H9 (cell line): ENCODE measurements around the gene POLN. TPM values are rescaled to one million over a fixed set of nuclear protein-coding genes. Genes with fewer than 3 reads are reported as not detected.

Experiments used
- DNase-seq: peaks from one replicate; pipeline ENCODE4 v3.0.0-alpha.2; 2017
- H2AFZ ChIP-seq: one replicate; pipeline ENCODE4 v1.6.1; 2013; ENCODE audit warnings: mild to moderate bottlenecking, low read length, control low read depth, moderate library complexity
- H2AK5ac ChIP-seq: 2 replicates; pipeline ENCODE4 v1.6.1; 2013; ENCODE audit warnings: low read length, control low read depth, mixed read lengths; ENCODE audit not compliant: insufficient read length
- H2BK120ac ChIP-seq: one replicate; pipeline ENCODE4 v1.6.1; 2013; ENCODE audit warnings: low read depth, mild to moderate bottlenecking, low read length, control low read depth, inconsistent platforms; ENCODE audit not compliant: poor library complexity, severe bottlenecking
- H2BK12ac ChIP-seq: 2 replicates; pipeline ENCODE4 v1.6.1; 2013; ENCODE audit warnings: low read length, control low read depth, mixed read lengths, low read depth; ENCODE audit not compliant: insufficient read length
- H2BK15ac ChIP-seq: 2 replicates; pipeline ENCODE4 v1.6.1; 2013; ENCODE audit warnings: low read depth, low read length, control low read depth
- H2BK20ac ChIP-seq: one replicate; pipeline ENCODE4 v1.6.1; 2013; ENCODE audit warnings: low read depth, mild to moderate bottlenecking, low read length, control low read depth, inconsistent platforms; ENCODE audit not compliant: poor library complexity, severe bottlenecking
- H2BK5ac ChIP-seq: 2 replicates; pipeline ENCODE4 v1.6.1; 2013; ENCODE audit warnings: low read length, control low read depth, mixed read lengths; ENCODE audit not compliant: insufficient read length
- H3K14ac ChIP-seq: 2 replicates; pipeline ENCODE4 v1.6.1; 2013; ENCODE audit warnings: low read length, control low read depth; ENCODE audit not compliant: insufficient read depth
- H3K18ac ChIP-seq: 2 replicates; pipeline ENCODE4 v1.6.1; 2013; ENCODE audit warnings: low read depth, mild to moderate bottlenecking, mixed read lengths, low read length, control low read depth; ENCODE audit not compliant: insufficient read length
- H3K23ac ChIP-seq: 2 replicates; pipeline ENCODE4 v1.6.1; 2013; ENCODE audit warnings: low read length, control low read depth, mixed read lengths, low read depth; ENCODE audit not compliant: insufficient read length
- H3K23me2 ChIP-seq: 2 replicates; pipeline ENCODE4 v1.6.1; 2013; ENCODE audit warnings: low read depth, mild to moderate bottlenecking, mixed read lengths, low read length, control low read depth; ENCODE audit not compliant: insufficient read length, poor library complexity, severe bottlenecking
- H3K27ac ChIP-seq: 2 replicates; pipeline ENCODE4 v1.5.1; 2013; ENCODE audit warnings: low read length, control low read depth, mixed read lengths, low read depth; ENCODE audit not compliant: insufficient read length
- H3K27me3 ChIP-seq: 2 replicates; pipeline ENCODE4 v1.6.1; 2013; ENCODE audit warnings: low read length, control low read depth, inconsistent platforms; ENCODE audit not compliant: insufficient read depth
- H3K4ac ChIP-seq: 2 replicates; pipeline ENCODE4 v1.6.1; 2013; ENCODE audit warnings: low read depth, mild to moderate bottlenecking, control low read depth, inconsistent platforms, low read length, moderate library complexity
- H3K4me1 ChIP-seq: 2 replicates; pipeline ENCODE4 v1.6.1; 2013; ENCODE audit warnings: low read length, control low read depth, inconsistent platforms; ENCODE audit not compliant: insufficient read depth
- H3K4me2 ChIP-seq: 2 replicates; pipeline ENCODE4 v1.6.1; 2013; ENCODE audit warnings: low read length, control low read depth, mixed read lengths; ENCODE audit not compliant: insufficient read length, insufficient read depth
- H3K56ac ChIP-seq: 2 replicates; pipeline ENCODE4 v1.6.1; 2013; ENCODE audit warnings: low read depth, mild to moderate bottlenecking, mixed read lengths, low read length, control low read depth; ENCODE audit not compliant: insufficient read length
- H3K79me1 ChIP-seq: 2 replicates; pipeline ENCODE4 v1.6.1; 2013; ENCODE audit warnings: low read depth, mild to moderate bottlenecking, moderate library complexity, low read length, control low read depth, inconsistent platforms; ENCODE audit not compliant: insufficient read depth, poor library complexity, severe bottlenecking
- H3K79me2 ChIP-seq: 2 replicates; pipeline ENCODE4 v1.6.1; 2013; ENCODE audit warnings: low read length, control low read depth, inconsistent platforms; ENCODE audit not compliant: insufficient read depth
- H3K9ac ChIP-seq: 2 replicates; pipeline ENCODE4 v1.6.1; 2013; ENCODE audit warnings: low read length, control low read depth, mixed read lengths; ENCODE audit not compliant: insufficient read length; ENCODE audit errors: extremely low read depth
- H3K9me3 ChIP-seq: one replicate; pipeline ENCODE4 v1.6.1; 2013; ENCODE audit warnings: low read depth, low read length, inconsistent platforms; ENCODE audit not compliant: control insufficient read depth
- H3T11ph ChIP-seq: one replicate; pipeline ENCODE4 v1.6.1; 2013; ENCODE audit warnings: mild to moderate bottlenecking, low read length, control low read depth, inconsistent platforms
- H4K20me1 ChIP-seq: one replicate; pipeline ENCODE4 v1.6.1; 2013; ENCODE audit not compliant: control insufficient read depth, insufficient read length, insufficient read depth
- H4K5ac ChIP-seq: 2 replicates; pipeline ENCODE4 v1.6.1; 2013; ENCODE audit warnings: low read depth, mild to moderate bottlenecking, mixed read lengths, low read length, control low read depth; ENCODE audit not compliant: insufficient read length
- H4K8ac ChIP-seq: replicated peaks from 2 replicates; pipeline ENCODE4 v1.6.1; 2013; ENCODE audit warnings: low read length, control low read depth, mixed read lengths, low read depth; ENCODE audit not compliant: insufficient read length
- H4K91ac ChIP-seq: 2 replicates; pipeline ENCODE4 v1.6.1; 2013; ENCODE audit warnings: low read depth, mild to moderate bottlenecking, moderate library complexity, mixed read lengths, low read length, control low read depth; ENCODE audit not compliant: insufficient read length
- H3K27ac Mint-ChIP-seq, 3 experiments: 2 replicates in 2 of 3; 3 replicates in 1 of 3; pipeline ENCODE4 v1.8.0; 2020 to 2021; ENCODE audit warnings: mixed read lengths in 3 of 3, mild to moderate bottlenecking in 1 of 3, moderate library complexity in 1 of 3
- H3K27me3 Mint-ChIP-seq: 2 replicates; pipeline ENCODE4 v1.8.0; 2021; ENCODE audit warnings: low read depth, mild to moderate bottlenecking, moderate library complexity, mixed read lengths
- H3K36me3 Mint-ChIP-seq, 3 experiments: 2 replicates in 2 of 3; 3 replicates in 1 of 3; pipeline ENCODE4 v1.8.0; 2020 to 2021; ENCODE audit warnings: low read depth in 3 of 3, mixed read lengths in 3 of 3; ENCODE audit not compliant: insufficient read depth in 1 of 3
- H3K4me1 Mint-ChIP-seq, 2 experiments: 2 replicates each; pipeline ENCODE4 v1.8.0; 2020; ENCODE audit warnings: mixed read lengths in 2 of 2
- H3K4me3 Mint-ChIP-seq, 2 experiments: 2 replicates in 1 of 2; 3 replicates in 1 of 2; pipeline ENCODE4 v1.8.0; 2020 to 2021; ENCODE audit warnings: mild to moderate bottlenecking in 2 of 2, mixed read lengths in 2 of 2, moderate library complexity in 1 of 2
- H3K9me3 Mint-ChIP-seq, 2 experiments: 2 replicates in 1 of 2; 3 replicates in 1 of 2; pipeline ENCODE4 v1.8.0; 2020; ENCODE audit warnings: mild to moderate bottlenecking in 2 of 2, mixed read lengths in 2 of 2, moderate library complexity in 1 of 2
- CTCF ChIP-seq: fragments of 200-600 bp; sonication (generic); conservative IDR thresholded peaks from 3 replicates; pipeline ENCODE4 v1.8.0; 2021; ENCODE audit warnings: antibody characterized with exemption, mild to moderate bottlenecking
- WGBS: extraction: QIAGEN DNeasy Blood & Tissue Kit; methylation state at CpG from one replicate; pipeline ENCODE4 v1.1.7; 2013; ENCODE audit warnings: missing lambda C conversion rate, low lambda C conversion rate, mixed read lengths; ENCODE audit not compliant: insufficient read length; ENCODE audit errors: extremely low coverage; 5-methylcytosine and 5-hydroxymethylcytosine counted together
- total RNA-seq: library from RNA; stranded (reverse); gene quantifications from 2 replicates; pipeline ENCODE4 v1.2.1, GENCODE V29; 2021

The POLN gene
- total RNA-seq, 1 experiment from 2014 or later: 0.74 TPM

GRCh38 chr4:2289955-2290333, 48.0 kb upstream of the POLN start:
- H3K27ac ChIP-seq: no peak overlapping the region
- no peak overlapping the region for H4K5ac ChIP-seq
- H2AFZ ChIP-seq: no peak overlapping the region
- no peaks in the 10 kb centered on the region for H3K23me2 ChIP-seq
- no peaks in the 10 kb centered on the region for H3K9me3 ChIP-seq
- H2AK5ac ChIP-seq: no peak overlapping the region
- H2BK12ac ChIP-seq: no peak overlapping the region
- H3K56ac ChIP-seq: no peak overlapping the region
- H4K8ac ChIP-seq: no peak overlapping the region
- no peak overlapping the region for H4K91ac ChIP-seq
- WGBS: no CpG with 5 or more reads among the region's 11 CpGs
- H3K9ac ChIP-seq: no peak overlapping the region
- H3T11ph ChIP-seq: no peak overlapping the region
- H3K23ac ChIP-seq: no peak overlapping the region
- no peak for TF ChIP-seq CTCF
- H3K4me3 Mint-ChIP-seq: no peak overlapping the region
- peaks cover 4 to 15% of the 10 kb centered on the region in 2 experiments; a peak in 3 of 4 replicates for H3K4me1 Mint-ChIP-seq
- no peak overlapping the region for H3K4ac ChIP-seq
- no peak overlapping the region for H3K27ac Mint-ChIP-seq
- H3K79me2 ChIP-seq: no peaks in the 10 kb centered on the region
- H3K14ac ChIP-seq: no peak overlapping the region; the same call in 1 of the 2 replicates
- no peak overlapping the region for H3K18ac ChIP-seq
- no peaks in the 10 kb centered on the region; the same call in 1 of the 2 replicates for H3K27me3 Mint-ChIP-seq
- H2BK15ac ChIP-seq: no peak overlapping the region
- H3K36me3 Mint-ChIP-seq: no peaks in the 10 kb centered on the region; a peak in 1 of 7 replicates
- DNase-seq: no peak
- no peaks in the 10 kb centered on the region for H3K27me3 ChIP-seq
- H2BK20ac ChIP-seq: no peak overlapping the region
- no peaks in the 10 kb centered on the region for H4K20me1 ChIP-seq
- H3K9me3 Mint-ChIP-seq: peaks cover 2 to 8% of the 10 kb centered on the region in 2 experiments; a peak in 4 of 5 replicates
- no peaks in the 10 kb centered on the region; the same call in 1 of the 2 replicates for H3K4me1 ChIP-seq
- no peak overlapping the region for H3K4me2 ChIP-seq
- H2BK120ac ChIP-seq: no peak overlapping the region
- no peaks in the 10 kb centered on the region for H3K79me1 ChIP-seq
- no peak overlapping the region for H2BK5ac ChIP-seq
